SK-N-SH (cell line): Measurements from ENCODE around the gene KDM4C. TPM values are rescaled to one million over a fixed set of nuclear protein-coding genes. Genes with fewer than 3 reads are reported as not detected.

Experiments
- CTCF ChIA-PET: fragments of 300-600, 350-600 bp; formaldehyde crosslinking; extraction: SDS; loops from one replicate; lab custom pipeline; 2021; lab: Yijun Ruan, JAX
- POLR2A ChIA-PET: fragments of 350-600 bp; sonication (Branson Sonifier 250); formaldehyde crosslinking; extraction: SDS; loops from one replicate; lab custom pipeline; 2020; ENCODE audit warnings: antibody characterized with exemption, inconsistent platforms; lab: Yijun Ruan, JAX
- DNase-seq: peaks from one replicate; pipeline ENCODE4 v3.0.0; 2012
- H2AFZ ChIP-seq: fragments of 200-600 bp; sonication (generic); 2 replicates; pipeline ENCODE4 v1.8.1; 2016; ENCODE audit warnings: antibody characterized with exemption, mild to moderate bottlenecking, low read depth
- H3F3A ChIP-seq: fragments of 200-600 bp; sonication (generic); replicated peaks from 2 replicates; pipeline ENCODE3; 2016; ENCODE audit warnings: antibody characterized with exemption, mild to moderate bottlenecking; ENCODE audit not compliant: insufficient read depth
- H3K27ac ChIP-seq, 2 experiments: fragments of 200-500 bp in 1 of 2; fragments of 200-600 bp in 1 of 2; sonication (Bioruptor generic) in 1 of 2; sonication (generic), shearing (Covaris generic) in 1 of 2; 2 replicates each; pipeline versions ENCODE4 v1.5.1 to v1.6.1; 2014 to 2016; ENCODE audit warnings: low read depth in 2 of 2, inconsistent platforms in 1 of 2, low read length in 1 of 2, mild to moderate bottlenecking in 1 of 2, mixed read lengths in 1 of 2
- H3K27me3 ChIP-seq: fragments of 200-600 bp; sonication (generic), shearing (Covaris generic); 2 replicates; pipeline ENCODE4 v1.6.1; 2016; ENCODE audit warnings: mixed run types; ENCODE audit not compliant: insufficient read depth
- H3K36me3 ChIP-seq, 2 experiments: fragments of 200-500 bp in 1 of 2; fragments of 200-600 bp in 1 of 2; sonication (Bioruptor generic) in 1 of 2; sonication (generic) in 1 of 2; replicated peaks in 1 of 2; 2 replicates each; pipeline versions ENCODE3 to v1.5.1; 2014 to 2016; ENCODE audit warnings: low read length in 1 of 2, mild to moderate bottlenecking in 1 of 2; ENCODE audit not compliant: insufficient read depth in 2 of 2, control insufficient read depth in 1 of 2
- H3K4me1 ChIP-seq, 2 experiments: fragments of 200-500 bp in 1 of 2; fragments of 200-600 bp in 1 of 2; sonication (Bioruptor generic) in 1 of 2; sonication (generic), shearing (Covaris generic) in 1 of 2; 2 replicates each; pipeline versions ENCODE4 v1.5.1 to v1.6.1; 2014 to 2016; ENCODE audit warnings: low read depth in 1 of 2, low read length in 1 of 2, mixed run types in 1 of 2; ENCODE audit not compliant: insufficient read depth in 2 of 2, control insufficient read depth in 1 of 2
- H3K4me2 ChIP-seq: fragments of 200-600 bp; sonication (generic), shearing (Covaris generic); 2 replicates; pipeline ENCODE4 v1.6.1; 2017; ENCODE audit warnings: mixed run types
- H3K4me3 ChIP-seq, 2 experiments: fragments of 200-500 bp in 1 of 2; fragments of 200-600 bp in 1 of 2; sonication (Bioruptor generic) in 1 of 2; sonication (generic), shearing (Covaris generic) in 1 of 2; 2 replicates each; pipeline versions ENCODE4 v1.5.1 to v1.8.1; 2014 to 2016; ENCODE audit warnings: low read depth in 2 of 2, inconsistent platforms in 1 of 2, low read length in 1 of 2, mild to moderate bottlenecking in 1 of 2, mixed read lengths in 1 of 2, moderate library complexity in 1 of 2
- H3K79me2 ChIP-seq: fragments of 200-600 bp; sonication (generic); 2 replicates; pipeline ENCODE4 v1.8.1; 2017; ENCODE audit warnings: mild to moderate bottlenecking; ENCODE audit not compliant: insufficient read depth
- H3K9ac ChIP-seq: fragments of 200-600 bp; sonication (generic); 2 replicates; pipeline ENCODE4 v1.6.1; 2017; ENCODE audit warnings: mixed run types
- H3K9me2 ChIP-seq: fragments of 200-600 bp; sonication (generic); 2 replicates; pipeline ENCODE4 v1.6.1; 2017; ENCODE audit warnings: mixed run types
- H3K9me3 ChIP-seq: fragments of 200-600 bp; sonication (generic); 2 replicates; pipeline ENCODE4 v1.6.1; 2017; ENCODE audit warnings: mixed run types, mild to moderate bottlenecking, moderate library complexity
- H4K20me1 ChIP-seq: fragments of 200-600 bp; sonication (generic); 2 replicates; pipeline ENCODE4 v1.6.1; 2017; ENCODE audit warnings: mild to moderate bottlenecking, mixed run types; ENCODE audit not compliant: insufficient read depth
- ELF1 ChIP-seq: IDR thresholded peaks from 2 replicates; pipeline ENCODE4 v1.4.0; 2012
- EP300 ChIP-seq, 2 experiments: IDR thresholded peaks; 2 replicates each; pipeline versions ENCODE4 v1.4.0 to v1.6.1; 2012; ENCODE audit warnings: borderline replicate concordance in 1 of 2, low read depth in 1 of 2, low read length in 1 of 2
- FOSL2 ChIP-seq: IDR thresholded peaks from 2 replicates; pipeline ENCODE4 v1.4.0; 2012; ENCODE audit warnings: low read depth, mild to moderate bottlenecking, moderate library complexity, borderline replicate concordance
- FOXM1 ChIP-seq: IDR thresholded peaks from 2 replicates; pipeline ENCODE4 v1.4.0; 2012; ENCODE audit warnings: low read depth, mild to moderate bottlenecking
- GATA2 ChIP-seq: sonication (generic); formaldehyde crosslinking; IDR thresholded peaks from 2 replicates; pipeline ENCODE4 v1.5.0; 2020; ENCODE audit warnings: mild to moderate bottlenecking, missing genetic modification reagents
- MXI1 ChIP-seq: IDR thresholded peaks from 2 replicates; pipeline ENCODE4 v1.6.1; 2012; ENCODE audit warnings: mild to moderate bottlenecking, low read depth, low read length, improper control_type of control experiment
- NFIC ChIP-seq: IDR thresholded peaks from 2 replicates; pipeline ENCODE4 v1.4.0; 2012; ENCODE audit warnings: borderline replicate concordance
- POLR2AphosphoS5 ChIP-seq: IDR thresholded peaks from 2 replicates; pipeline ENCODE4 v1.6.1; 2012; ENCODE audit warnings: low read depth, low read length
- SIN3A ChIP-seq: IDR thresholded peaks from 2 replicates; pipeline ENCODE4 v1.6.1; 2012; ENCODE audit warnings: low read depth, mild to moderate bottlenecking, low read length, moderate library complexity, borderline replicate concordance
- SMC3 ChIP-seq: IDR thresholded peaks from 2 replicates; pipeline ENCODE4 v1.6.1; 2012; ENCODE audit warnings: low read depth, low read length, improper control_type of control experiment
- TAF1 ChIP-seq: IDR thresholded peaks from 2 replicates; pipeline ENCODE4 v1.6.1; 2012; ENCODE audit warnings: low read depth, mild to moderate bottlenecking, low read length, moderate library complexity, borderline replicate concordance
- TCF12 ChIP-seq: IDR thresholded peaks from 2 replicates; pipeline ENCODE4 v1.4.0; 2012
- YY1 ChIP-seq: IDR thresholded peaks from 2 replicates; pipeline ENCODE4 v1.4.0; 2012; ENCODE audit warnings: low read depth, mild to moderate bottlenecking
- WGBS: methylation state at CpG from one replicate; pipeline ENCODE4 v1.1.6; 2017; ENCODE audit warnings: low lambda C conversion rate; 5-methylcytosine and 5-hydroxymethylcytosine counted together
- polyA plus RNA-seq, 3 experiments: library from polyadenylated mRNA; depleted of rRNA; stranded (reverse); fragments of >200 nt; gene quantifications; 2 replicates each; pipeline ENCODE4 v1.2.3, GENCODE V29; 2012
- TF ChIP-seq, protein P1 (sequence below): fragments of 150-350 bp; IDR thresholded peaks from 2 replicates; pipeline ENCODE4 v1.6.1; 2016; ENCODE audit warnings: mild to moderate bottlenecking, low read depth, low read length
- TF ChIP-seq, protein P2 (sequence below): fragments of 200-600 bp; sonication (generic); IDR thresholded peaks from 2 replicates; pipeline ENCODE4 v1.6.1; 2017; ENCODE audit warnings: antibody characterized with exemption, mild to moderate bottlenecking, moderate library complexity
- TF ChIP-seq, protein P3 (sequence below): IDR thresholded peaks from 2 replicates; pipeline ENCODE4; 2012
- TF ChIP-seq, protein P4 (sequence below): IDR thresholded peaks from 2 replicates; pipeline ENCODE4 v1.4.0; 2012; ENCODE audit warnings: low read depth, borderline replicate concordance
- TF ChIP-seq, protein P5 (sequence below): IDR thresholded peaks from 2 replicates; pipeline ENCODE4 v1.6.1; 2012; ENCODE audit warnings: mild to moderate bottlenecking, low read depth, low read length, moderate library complexity
- TF ChIP-seq, protein P6 (sequence below): IDR thresholded peaks from 2 replicates; pipeline ENCODE4 v1.4.0; 2012; ENCODE audit warnings: low read depth, borderline replicate concordance

Gene KDM4C
- polyA plus RNA-seq, 1 of the 3 experiments (the other 2 are of a cell fraction): 9.4 TPM

DNA sequence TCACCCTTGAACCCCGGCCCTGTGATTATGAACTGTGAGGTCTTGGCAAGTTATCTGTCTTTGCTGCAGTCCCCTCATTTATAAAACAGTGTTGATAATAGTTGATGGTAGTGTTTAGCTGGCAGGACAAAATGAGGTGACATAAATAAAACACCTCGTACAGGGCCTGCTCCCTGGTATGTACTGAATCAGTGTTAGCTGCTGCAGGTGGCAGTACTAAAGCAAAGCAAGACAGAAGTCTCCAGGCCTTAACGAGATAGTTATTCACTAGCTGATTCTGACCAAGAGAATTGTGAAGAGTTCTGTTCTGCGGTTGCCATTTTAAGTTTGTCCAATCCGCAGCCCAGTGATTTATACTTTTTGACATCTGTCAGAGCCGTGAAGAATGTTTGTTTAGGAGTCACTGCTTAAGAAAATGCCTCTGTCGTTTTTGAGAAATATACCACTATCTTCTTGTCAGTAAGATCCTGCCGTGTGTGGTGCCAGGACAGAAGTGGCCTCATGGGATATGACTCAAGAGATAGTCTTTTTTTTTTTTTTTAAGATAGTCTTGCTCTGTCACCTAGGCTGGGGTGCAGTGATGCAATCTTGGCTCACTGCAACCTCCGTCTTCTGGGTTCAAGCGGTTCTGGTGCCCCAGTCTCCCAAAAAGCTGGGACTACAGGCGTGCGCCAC is 75.9 kb downstream of the KDM4C start:
- Histone ChIP-seq H3K9me2 (no peaks in the 10 kb centered on the region), H3F3A (no peaks in the 10 kb centered on the region)
- CTCF ChIA-PET: no interaction called here
- DNase-seq: no peak
- TF ChIP-seq POLR2AphosphoS5 (no peak), TAF1 (no peak), TCF12 (no peak), SMC3 (no peak), FOXM1 (no peak), NFIC (no peak), FOSL2 (no peak), MXI1 (no peak), SIN3A (no peak), ELF1 (no peak), GATA2 (CRISPR knock-in tag) (no peak), YY1 (no peak), EP300 (IDR thresholded peaks at IDR 0.05; ENCODE audit: borderline replicate concordance in 1 of 2, low read depth in 1 of 2, low read length in 1 of 2) (no peak)
- TF ChIP-seq, protein P1, sequence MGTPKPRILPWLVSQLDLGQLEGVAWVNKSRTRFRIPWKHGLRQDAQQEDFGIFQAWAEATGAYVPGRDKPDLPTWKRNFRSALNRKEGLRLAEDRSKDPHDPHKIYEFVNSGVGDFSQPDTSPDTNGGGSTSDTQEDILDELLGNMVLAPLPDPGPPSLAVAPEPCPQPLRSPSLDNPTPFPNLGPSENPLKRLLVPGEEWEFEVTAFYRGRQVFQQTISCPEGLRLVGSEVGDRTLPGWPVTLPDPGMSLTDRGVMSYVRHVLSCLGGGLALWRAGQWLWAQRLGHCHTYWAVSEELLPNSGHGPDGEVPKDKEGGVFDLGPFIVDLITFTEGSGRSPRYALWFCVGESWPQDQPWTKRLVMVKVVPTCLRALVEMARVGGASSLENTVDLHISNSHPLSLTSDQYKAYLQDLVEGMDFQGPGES: no peak
- TF ChIP-seq, protein P2, sequence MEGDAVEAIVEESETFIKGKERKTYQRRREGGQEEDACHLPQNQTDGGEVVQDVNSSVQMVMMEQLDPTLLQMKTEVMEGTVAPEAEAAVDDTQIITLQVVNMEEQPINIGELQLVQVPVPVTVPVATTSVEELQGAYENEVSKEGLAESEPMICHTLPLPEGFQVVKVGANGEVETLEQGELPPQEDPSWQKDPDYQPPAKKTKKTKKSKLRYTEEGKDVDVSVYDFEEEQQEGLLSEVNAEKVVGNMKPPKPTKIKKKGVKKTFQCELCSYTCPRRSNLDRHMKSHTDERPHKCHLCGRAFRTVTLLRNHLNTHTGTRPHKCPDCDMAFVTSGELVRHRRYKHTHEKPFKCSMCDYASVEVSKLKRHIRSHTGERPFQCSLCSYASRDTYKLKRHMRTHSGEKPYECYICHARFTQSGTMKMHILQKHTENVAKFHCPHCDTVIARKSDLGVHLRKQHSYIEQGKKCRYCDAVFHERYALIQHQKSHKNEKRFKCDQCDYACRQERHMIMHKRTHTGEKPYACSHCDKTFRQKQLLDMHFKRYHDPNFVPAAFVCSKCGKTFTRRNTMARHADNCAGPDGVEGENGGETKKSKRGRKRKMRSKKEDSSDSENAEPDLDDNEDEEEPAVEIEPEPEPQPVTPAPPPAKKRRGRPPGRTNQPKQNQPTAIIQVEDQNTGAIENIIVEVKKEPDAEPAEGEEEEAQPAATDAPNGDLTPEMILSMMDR: no peak
- TF ChIP-seq, protein P3, sequence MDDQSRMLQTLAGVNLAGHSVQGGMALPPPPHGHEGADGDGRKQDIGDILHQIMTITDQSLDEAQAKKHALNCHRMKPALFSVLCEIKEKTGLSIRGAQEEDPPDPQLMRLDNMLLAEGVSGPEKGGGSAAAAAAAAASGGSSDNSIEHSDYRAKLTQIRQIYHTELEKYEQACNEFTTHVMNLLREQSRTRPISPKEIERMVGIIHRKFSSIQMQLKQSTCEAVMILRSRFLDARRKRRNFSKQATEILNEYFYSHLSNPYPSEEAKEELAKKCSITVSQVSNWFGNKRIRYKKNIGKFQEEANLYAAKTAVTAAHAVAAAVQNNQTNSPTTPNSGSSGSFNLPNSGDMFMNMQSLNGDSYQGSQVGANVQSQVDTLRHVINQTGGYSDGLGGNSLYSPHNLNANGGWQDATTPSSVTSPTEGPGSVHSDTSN: no peak
- TF ChIP-seq, protein P4, sequence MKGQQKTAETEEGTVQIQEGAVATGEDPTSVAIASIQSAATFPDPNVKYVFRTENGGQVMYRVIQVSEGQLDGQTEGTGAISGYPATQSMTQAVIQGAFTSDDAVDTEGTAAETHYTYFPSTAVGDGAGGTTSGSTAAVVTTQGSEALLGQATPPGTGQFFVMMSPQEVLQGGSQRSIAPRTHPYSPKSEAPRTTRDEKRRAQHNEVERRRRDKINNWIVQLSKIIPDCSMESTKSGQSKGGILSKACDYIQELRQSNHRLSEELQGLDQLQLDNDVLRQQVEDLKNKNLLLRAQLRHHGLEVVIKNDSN: no peak
- TF ChIP-seq, protein P5, sequence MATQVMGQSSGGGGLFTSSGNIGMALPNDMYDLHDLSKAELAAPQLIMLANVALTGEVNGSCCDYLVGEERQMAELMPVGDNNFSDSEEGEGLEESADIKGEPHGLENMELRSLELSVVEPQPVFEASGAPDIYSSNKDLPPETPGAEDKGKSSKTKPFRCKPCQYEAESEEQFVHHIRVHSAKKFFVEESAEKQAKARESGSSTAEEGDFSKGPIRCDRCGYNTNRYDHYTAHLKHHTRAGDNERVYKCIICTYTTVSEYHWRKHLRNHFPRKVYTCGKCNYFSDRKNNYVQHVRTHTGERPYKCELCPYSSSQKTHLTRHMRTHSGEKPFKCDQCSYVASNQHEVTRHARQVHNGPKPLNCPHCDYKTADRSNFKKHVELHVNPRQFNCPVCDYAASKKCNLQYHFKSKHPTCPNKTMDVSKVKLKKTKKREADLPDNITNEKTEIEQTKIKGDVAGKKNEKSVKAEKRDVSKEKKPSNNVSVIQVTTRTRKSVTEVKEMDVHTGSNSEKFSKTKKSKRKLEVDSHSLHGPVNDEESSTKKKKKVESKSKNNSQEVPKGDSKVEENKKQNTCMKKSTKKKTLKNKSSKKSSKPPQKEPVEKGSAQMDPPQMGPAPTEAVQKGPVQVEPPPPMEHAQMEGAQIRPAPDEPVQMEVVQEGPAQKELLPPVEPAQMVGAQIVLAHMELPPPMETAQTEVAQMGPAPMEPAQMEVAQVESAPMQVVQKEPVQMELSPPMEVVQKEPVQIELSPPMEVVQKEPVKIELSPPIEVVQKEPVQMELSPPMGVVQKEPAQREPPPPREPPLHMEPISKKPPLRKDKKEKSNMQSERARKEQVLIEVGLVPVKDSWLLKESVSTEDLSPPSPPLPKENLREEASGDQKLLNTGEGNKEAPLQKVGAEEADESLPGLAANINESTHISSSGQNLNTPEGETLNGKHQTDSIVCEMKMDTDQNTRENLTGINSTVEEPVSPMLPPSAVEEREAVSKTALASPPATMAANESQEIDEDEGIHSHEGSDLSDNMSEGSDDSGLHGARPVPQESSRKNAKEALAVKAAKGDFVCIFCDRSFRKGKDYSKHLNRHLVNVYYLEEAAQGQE: no peak
- TF ChIP-seq, protein P6, sequence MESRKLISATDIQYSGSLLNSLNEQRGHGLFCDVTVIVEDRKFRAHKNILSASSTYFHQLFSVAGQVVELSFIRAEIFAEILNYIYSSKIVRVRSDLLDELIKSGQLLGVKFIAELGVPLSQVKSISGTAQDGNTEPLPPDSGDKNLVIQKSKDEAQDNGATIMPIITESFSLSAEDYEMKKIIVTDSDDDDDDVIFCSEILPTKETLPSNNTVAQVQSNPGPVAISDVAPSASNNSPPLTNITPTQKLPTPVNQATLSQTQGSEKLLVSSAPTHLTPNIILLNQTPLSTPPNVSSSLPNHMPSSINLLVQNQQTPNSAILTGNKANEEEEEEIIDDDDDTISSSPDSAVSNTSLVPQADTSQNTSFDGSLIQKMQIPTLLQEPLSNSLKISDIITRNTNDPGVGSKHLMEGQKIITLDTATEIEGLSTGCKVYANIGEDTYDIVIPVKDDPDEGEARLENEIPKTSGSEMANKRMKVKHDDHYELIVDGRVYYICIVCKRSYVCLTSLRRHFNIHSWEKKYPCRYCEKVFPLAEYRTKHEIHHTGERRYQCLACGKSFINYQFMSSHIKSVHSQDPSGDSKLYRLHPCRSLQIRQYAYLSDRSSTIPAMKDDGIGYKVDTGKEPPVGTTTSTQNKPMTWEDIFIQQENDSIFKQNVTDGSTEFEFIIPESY: no peak
- TF ChIP-seq, all 33 proteins: peak for 0
- Histone ChIP-seq H2AFZ (no peak overlapping the region), H3K27ac (no peak overlapping the region), H3K27me3 (no peaks in the 10 kb centered on the region), H4K20me1 (no peaks in the 10 kb centered on the region), H3K4me2 (no peak overlapping the region), H3K4me3 (no peak overlapping the region), H3K9ac (no peak overlapping the region), H3K36me3 (no peaks in the 10 kb centered on the region), H3K4me1 (peaks cover 0 to 11% of the 10 kb centered on the region in 2 experiments; a peak in 2 of 4 replicates), H3K9me3 (no peaks in the 10 kb centered on the region), H3K79me2 (no peaks in the 10 kb centered on the region)
- 90% methylated on average over 12 of the region's 12 CpGs for WGBS
- POLR2A ChIA-PET: no interaction called here
